Testis (tissue), 2 donors: ENCODE data around the gene CSNK2A2.

Experiments
- CTCF ChIP-seq, 3 experiments: fragments of 450-650 bp in 2 of 3; fragments of 200-600 bp in 1 of 3; sonication (generic) in 1 of 3; IDR thresholded peaks; one replicate each; pipeline ENCODE4 v1.5.1; 2016 to 2019; ENCODE audit warnings: antibody characterized with exemption in 3 of 3, mild to moderate bottlenecking in 2 of 3, moderate library complexity in 1 of 3
- POLR2A ChIP-seq: fragments of 450-650 bp; IDR thresholded peaks from one replicate; pipeline ENCODE4 v1.6.1; 2017; ENCODE audit warnings: antibody characterized with exemption, mild to moderate bottlenecking, moderate library complexity

- no peak for TF ChIP-seq CTCF (IDR thresholded peaks at IDR 0.05)
- no peak for TF ChIP-seq POLR2A
Observed at GRCh38 chr16:58111302-58111627, 86.6 kb downstream of the CSNK2A2 start.
